Stimulated activated CD4-positive, alpha-beta T cell treated with anti-CD3 and anti-CD28 coated beads, TNF-alpha, amount 100 ng/mL, for 1 hour (primary cell): ENCODE measurements around the gene RAB25.
"Not testable (repeated sequence)": the region's sequence is repeated elsewhere in the genome, so short reads cannot be mapped to it uniquely, and the experiment has no call there.

ENCODE experiments used
- DNase-seq, 3 donors: peaks; one replicate each; pipeline ENCODE4 v3.0.0-alpha.2; 2020; ENCODE audit warnings: low read depth in 3 of 3, low spot score in 1 of 3

Gene RAB25

DNA sequence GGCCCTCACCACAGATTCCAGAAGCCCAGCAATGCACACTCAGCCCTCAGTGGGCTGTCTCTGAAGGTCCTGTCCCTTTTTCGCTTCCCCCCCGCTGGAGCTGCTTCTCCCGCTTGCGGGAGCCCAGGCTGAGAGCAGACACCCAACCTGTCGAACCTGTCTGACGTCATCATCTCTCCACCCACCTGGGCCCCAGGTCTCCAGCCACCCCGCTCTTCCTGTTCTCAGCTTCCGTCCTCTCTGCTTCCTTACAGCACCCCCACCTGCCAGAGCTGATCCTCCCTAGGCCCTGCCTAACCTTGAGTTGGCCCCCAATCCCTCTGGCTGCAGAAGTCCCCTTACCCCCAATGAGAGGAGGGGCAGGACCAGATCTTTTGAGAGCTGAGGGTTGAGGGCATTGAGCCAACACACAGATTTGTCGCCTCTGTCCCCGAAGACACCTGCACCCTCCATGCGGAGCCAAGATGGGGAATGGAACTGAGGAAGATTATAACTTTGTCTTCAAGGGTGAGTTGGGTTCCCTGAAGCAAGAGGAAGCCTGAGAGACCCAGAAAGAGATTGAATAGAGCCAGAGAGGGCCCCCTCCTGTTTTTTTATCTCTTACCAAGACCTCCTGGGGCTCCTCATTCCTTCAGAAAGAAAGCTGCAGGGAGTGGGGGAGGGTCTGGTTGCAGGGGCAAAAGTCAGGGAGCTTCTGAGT lies at the start of gene RAB25:
Gene RAB25 (plus strand): TSS at position 224 of the 700 bp plus-strand sequence. CDS start 241 bp downstream, at position 465.
- DNase-seq, result no peak

DNA sequence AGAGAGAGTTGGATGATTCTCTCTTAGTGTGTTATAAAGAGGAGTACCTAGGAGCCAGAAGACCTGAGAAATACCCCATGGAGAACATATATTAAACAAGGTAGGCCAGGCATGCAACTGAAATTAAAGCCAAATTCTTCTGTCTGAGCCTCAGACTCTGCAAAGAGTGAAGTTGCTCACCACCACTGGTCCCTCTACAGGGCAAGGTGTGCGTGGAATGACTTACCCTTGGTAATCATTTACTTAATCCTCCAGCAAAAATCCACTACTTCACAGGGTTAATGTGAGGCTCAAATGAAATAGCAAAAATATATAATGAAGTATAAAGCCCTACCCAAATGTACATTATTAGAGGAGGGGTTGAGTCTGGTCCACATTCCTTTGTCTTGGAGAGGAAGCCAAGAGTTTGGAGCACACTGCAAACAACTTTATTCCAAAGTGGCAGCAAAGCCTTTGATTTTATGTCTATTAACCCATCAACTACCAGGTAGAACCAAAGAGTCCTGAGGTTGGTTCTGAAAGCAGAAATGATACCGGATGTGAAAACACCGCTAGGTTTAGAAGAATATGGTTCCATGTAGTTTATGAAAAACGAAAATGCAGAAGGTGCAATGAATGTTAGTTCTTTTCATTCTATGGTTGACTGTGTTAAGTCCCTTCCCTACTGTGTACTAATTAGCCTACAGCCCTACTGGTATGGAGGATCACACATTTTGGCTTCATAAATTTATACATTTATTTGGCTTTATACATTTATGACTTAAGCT lies 48.7 kb upstream of the RAB25 start:
- DNase-seq, result no peak

DNA sequence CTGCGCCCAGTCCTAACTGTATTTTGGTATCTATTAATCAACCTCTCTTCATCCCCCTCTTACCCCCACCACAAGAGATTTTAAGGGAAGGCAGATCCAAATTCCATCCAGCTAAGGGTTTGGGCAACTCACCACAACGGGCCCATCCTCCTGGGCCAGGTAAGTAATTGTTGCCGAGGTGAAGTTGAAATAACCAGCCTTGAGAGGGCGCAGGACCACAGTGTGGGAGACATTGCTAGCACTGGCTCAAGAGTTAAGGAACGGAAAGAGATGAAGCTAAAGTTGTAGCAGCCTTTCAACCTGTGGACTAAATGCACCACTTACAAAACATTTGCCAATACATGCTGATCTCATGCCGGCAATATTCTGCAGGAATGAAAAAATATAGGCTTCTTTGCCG lies 46.1 kb upstream of the RAB25 start:
- no peak for DNase-seq

DNA sequence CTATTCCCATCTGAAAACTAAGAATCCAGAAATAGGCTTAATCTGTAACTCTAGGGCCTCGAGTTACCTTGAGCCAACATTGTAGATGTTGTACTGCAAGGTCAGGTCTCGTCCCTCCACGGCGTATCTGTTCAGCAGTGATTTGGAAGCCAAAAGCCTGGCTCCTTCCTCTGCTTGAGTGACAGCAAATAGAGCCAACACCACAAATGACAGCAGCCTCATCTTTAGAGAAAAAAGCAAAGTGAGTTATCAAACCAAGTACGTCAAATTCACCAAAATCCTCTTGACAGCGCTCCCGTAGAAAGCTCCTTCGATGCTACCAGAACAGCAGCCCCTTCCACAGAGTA lies 41.0 kb upstream of the RAB25 start:
- no peak for DNase-seq

DNA sequence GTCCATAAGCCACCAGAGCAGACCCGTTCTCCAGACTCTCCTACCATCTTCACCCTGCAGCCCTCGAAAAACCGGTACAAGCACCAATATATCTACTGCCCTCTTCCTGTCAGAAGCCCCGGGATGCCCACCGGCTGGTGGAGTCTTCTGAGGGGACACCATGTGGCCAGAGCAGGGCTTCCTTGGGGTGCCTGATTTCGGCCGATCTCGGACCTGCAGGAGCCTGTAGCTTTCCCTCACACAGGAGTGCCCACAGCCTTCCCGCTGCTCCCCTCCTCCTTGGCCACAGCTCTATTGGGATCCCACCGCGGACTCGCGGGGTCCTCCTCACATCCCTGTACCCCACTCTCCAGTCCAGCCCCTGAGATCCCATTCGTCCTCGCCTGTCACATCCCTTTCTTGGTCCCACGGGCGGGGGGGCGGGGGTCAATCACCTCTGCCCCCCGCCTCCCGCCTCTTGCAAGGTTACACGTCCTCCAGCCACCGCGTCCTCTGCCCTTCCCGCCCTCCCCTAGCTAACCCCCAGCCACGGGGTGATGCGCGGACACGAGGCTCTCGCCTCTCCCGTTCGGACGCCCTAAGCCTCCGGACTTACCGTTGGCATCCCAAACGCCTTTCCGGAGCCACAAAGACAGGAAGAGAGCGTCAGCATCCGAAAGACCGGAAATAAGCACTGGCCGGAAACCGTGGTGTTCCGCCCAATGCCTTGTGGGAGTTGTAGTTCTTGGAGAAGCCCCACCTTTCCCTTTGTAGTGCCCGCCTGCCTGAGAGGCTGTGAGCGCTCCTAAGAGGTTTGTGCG lies 40.5 kb upstream of the RAB25 start, which contains the start of gene SSR2:
Gene SSR2 (minus strand): TSS at position 659 of the 800 bp plus-strand sequence. CDS start 784 bp downstream, outside the sequence.
- peak; percentile 54 to 63 (median 61) for DNase-seq

DNA sequence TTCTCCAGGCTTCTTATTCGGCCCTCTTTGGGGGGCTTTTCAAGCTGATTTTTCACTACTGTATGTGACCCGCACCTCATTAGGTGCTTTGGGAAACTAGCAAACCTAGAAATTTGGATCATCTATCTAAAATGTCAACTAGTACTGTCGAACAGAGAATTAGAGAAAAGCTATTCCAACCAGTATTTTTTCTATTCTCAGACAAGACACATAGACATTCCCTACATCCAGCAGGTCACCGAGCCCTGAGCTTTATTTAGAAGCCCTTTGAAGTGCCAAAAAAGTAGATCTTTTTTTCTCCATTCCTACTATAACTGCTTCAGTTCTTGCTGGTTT lies 39.9 kb upstream of the RAB25 start:
- DNase-seq, result no peak

DNA sequence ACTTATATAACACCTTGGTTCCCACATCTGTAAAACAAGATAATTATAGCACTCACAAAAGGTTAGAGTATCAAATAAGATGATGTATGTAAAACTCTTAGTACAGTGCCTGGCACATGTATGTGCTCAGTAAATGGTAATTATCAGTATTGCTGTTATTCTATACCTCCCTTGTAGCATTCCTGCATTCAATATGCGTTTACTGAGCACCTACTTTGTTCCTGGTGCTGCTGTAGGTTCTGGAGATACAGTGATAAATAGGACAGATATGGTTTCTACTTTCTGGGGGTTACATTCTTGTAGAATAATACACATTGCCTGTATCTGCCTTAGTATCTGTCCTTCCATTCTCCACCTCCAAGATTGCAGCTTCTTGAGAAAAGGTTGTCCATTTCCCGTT lies 39.0 kb upstream of the RAB25 start:
- DNase-seq, result no peak

DNA sequence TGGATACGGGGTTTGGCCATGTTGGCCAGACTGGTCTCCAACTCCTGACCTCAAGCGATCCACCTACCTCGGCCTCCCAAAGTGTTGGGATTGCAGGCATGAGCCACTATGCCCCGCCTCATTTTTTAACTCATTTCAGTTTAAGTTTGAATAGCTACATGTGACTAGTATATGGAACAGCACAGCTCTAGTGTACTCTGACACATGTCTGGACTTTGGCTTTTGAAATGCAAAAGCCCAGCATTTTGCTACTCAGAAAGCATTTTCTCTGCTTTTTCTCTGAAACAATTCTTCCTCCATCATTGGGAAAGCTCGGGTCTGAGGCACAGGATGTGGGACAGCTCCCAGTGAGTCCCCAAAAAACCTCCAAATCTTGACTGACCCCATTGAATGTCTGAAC lies 36.2 kb upstream of the RAB25 start:
- no peak for DNase-seq

DNA sequence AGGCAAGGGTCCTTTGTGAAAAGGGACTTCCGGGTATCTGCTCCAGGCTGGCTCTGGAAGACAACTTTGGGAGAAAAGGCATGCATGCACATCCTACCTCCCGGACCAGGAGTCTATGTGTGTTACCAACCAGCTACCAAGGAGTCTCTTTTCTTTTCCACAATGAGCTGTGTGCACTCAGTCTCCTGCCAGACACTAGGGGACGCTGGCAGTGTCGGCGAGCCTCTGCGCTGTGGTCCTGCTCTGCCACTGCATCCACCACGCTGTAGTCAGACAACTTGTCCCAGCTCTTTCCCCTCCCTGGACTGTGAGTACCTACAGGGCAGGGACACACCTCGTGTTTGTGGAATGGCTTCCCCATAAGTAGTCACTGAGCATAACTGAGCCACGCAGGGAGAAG lies 35.1 kb upstream of the RAB25 start:
- DNase-seq, result peak in 1 of 3 donors; percentile 2

DNA sequence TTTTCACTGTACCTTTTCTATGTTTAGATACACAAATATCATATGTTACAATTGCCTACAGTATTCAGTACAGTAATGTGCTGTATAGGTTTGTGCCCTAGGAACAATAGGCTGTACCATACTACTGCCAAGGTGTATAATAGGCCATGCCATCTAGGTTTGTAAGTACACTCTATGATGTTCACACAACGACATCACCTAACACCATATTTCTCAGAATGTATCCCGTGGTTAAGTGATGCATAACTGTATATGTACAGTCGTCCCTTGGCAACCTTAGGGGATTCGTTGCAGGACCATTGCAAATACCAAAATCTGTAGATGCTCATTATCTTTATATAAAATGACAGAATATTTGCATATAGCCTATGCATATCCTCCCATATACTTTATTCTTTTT lies 34.4 kb upstream of the RAB25 start:
- DNase-seq, result no peak

DNA sequence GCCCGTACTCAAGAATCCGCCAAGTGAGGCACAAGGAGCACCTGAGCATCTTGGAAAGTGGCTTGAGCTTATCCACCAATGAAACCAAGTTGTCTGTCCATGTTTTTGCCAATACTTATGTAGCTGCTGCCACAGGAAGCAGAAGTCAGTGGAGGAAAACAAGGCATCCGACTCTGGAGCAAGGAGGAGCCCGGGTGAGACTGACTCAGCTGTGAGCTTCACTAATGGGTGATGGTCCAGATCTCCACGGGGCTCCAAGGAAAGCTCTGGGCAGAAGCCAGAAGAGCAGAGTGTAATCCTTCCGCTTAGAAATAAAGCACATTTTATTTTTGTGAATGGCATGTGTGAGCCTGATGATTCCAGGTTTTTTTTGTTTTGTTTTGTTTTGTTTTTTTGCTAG lies 27.9 kb upstream of the RAB25 start:
- no peak for DNase-seq

DNA sequence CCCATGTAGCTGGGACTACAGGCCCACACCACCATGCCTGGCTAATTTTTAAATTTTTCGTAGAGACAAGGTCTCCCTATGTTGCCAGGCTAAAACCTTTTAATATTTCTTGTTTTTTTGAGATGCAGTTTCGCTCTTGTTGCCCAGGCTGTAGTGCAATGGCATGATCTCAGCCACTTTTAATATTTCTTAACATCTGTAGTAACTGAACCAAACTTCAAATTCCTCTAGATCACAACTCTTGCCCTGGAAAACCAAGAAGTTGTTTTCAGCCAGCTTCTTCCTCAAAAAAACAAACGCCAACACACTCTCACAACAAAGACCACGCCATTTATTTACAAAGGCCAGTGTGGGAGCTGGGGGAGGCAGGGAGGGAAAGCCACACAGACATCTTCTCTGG lies 26.0 kb upstream of the RAB25 start:
- not testable (repeated sequence) for DNase-seq

DNA sequence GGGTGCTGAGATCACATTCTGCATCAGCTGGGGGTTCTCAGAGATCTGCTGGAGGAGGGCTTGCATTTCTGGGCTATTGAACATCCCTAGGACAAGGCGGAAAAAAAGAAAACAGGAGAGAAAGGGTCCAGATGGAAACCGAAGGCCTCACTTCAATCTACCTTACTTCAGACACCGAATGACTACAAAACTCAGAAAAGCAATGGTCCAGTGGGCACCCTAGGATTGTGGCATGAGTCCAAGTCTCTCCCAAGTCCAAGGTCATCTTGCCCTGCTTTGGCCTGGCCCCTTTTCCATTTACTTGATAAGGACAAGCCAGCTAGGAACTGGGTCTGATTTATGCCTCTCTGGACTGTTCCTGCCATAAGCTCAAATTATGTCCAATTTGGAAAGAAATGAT lies 18.1 kb upstream of the RAB25 start:
- no peak for DNase-seq

DNA sequence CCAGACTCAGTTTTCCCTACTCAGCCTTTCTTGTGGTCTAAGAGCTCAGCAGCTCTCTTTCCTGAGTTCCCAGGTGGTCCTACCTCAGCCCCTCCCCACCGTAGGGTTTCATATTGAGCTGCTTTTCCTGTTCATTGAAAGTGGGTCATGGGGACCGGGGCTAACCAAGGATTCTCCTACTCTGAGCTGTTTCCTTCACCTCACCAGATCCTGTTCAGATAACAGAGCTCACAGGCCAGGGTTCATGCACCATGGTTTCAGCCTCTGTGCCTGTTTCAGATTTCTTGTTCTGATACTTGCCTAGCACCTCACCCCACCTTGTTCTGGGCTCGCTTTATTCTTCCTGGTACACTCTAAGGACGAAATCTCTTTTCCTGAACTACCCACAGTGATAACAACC lies 15.9 kb upstream of the RAB25 start:
- DNase-seq, result no peak

DNA sequence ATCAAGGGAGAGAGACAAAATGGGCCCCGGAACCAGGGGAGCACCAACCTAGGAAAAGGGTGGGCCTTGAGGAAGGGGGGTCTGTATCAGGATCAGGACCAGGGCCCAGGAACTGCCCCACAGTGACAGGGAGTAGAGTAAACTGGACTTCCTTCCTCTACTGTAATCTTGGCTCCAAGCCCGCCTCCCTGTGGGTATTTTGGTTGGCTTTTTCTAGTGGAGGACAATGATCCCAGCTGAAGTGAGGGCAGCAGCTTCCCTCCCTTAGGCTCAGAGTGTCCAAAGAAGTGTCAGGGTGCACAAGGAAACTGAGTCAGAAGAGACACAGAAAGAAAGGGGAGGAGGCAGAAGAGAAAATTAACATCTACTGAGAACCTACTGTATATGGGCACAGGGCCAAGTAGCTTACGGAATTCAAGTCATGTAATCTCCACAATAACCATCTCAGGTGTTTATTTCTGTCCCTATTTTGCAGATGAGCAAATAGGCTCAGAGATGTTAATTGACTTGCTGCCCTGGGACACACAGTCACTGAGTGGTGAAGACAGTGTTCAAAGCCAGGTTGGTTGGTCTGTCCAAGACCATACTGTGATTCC lies 12.2 kb upstream of the RAB25 start:
- no peak for DNase-seq

DNA sequence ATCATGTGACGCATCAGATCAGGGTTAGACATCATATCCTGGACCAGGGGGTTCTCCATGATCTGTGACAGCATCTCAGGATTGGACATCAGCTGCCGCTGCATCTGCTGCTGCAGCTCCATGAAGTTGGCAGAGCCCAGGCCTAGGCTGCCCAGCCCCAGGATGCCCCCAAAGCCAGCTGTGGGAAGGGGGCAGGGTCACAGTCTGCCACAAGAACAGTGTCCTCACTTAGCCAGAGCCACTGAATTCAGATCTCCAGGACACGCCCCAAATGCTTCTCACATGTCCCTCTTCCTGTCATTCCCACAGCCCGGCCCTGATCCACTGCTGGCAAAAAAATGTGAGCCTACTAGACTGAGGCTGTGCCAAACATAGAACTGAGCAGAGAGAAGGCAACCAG lies 10.6 kb upstream of the RAB25 start:
- no peak for DNase-seq

DNA sequence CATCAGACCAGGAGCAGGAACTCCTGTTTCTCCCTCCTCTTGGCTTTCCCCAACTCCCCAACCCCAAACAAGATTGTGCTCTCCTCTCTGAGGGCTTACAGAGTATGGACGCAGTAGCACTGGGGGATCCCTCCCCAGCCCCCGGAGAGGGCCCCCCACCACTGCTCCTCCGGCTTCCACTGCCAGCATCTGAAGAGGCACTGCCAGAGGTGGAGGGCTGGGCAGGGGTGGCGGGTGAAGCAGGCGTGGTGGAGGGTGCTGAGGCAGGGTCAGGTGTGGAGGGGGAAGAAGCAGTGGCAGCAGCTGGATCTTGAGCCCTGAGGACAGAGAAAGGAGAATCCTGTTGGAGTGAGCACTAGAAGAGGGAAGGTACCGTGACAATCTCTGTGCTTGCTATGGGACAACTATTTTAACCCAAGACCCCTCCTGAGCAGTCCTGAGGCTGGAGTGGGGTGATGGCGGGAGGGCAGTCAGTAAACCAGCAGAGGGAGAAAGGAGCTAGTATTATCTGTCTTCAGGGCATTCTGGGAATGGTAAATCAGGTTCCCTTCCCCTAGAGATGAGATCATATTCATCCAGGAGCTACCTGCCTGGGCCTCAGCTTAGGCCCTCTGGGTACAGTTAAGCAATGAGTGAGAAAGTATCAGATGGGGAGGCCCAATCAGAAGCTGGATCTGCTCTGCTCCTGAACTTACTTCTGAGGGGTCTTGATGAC lies 9.8 kb upstream of the RAB25 start:
- DNase-seq, result no peak

DNA sequence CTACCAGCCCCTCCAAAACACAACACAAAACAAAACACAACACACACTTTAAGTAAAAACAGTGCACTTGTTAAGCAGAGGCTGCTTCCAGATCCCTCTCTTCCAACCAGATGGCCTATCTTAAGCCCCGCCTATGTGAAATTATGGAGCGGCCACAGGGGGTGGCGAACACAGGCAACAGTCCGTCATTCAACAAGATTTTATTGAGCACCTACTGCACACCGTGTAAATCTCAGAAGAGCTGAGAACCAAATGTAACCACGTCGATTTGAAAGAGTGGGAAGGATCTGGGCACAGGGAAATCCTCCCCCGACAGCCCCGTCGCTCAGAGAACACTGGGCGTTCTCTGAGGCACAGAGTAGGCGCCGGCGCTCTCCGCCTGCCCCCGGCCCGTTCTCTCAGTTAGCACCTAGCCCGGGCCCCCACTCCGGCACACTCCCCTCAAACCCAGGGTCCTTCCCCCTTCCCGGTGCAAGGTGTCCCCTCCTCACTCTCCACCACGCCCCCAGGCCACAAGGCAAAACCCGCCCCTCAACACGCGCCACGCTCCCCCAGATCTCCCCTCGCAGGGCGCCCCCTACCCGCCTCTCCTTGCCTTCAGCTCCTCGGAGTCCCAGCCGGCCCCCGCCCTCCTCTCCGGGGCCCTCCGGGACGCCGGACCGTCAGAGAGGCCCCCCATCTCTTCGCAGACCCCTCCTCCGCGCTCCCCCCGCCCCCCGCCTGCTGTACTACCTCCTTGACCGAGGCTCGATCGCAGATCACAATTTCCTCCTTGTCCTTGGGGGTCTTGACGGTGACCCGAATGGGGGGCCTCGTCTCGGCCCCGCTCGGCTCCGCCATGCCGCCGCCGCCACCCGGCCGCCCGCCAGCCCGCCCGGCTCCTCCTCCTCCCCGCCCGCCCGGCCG lies 7.8 kb upstream of the RAB25 start:
- peak in 2 of 3 donors; percentile 37 to 58 for DNase-seq

DNA sequence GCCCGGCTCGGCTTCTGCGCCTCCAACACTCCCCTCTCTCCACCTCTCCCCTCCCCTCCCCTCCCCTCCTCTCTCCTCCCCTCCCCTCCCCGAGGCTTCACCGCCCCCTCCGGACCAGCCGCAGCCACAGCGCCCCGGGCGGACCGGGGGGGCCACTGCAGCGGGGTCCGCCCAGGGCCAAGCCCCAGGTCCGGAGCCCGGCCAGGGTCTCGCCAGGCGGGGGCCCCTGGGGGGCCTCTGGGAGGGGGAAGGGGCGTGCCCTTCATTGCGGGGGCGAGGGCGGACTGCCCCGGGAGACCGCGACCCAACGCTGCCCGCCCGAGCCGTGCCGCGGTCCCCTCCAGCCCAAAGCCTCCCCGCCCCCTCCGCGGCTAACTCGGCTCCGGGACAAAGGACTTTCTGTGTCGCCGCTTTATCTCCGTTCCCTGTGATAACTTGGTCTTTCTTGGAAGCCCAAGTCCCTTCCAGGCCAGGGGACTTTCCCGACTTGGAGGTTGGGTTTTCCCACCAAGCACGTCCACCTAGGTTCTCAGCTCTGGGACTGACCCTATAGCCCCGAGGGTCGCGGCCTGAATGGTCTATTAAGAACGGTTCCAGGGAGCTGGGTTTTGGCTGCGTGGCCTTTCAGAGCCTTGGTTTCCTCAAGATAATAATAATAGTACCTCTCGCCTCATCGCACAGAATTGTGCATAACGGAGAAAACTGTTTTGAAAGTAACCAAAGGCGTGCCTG lies 7.0 kb upstream of the RAB25 start, which contains the start of gene UBQLN4:
Gene UBQLN4 (minus strand): TSS at position 31 of the 732 bp plus-strand sequence. CDS start 97 bp downstream, outside the sequence.
- peak; percentile 68 to 75 (median 70) for DNase-seq
